Lower leg skin (tissue), 3 donors: ENCODE results near the gene GLS.

Experiments
- CTCF ChIP-seq, 3 donors: fragments of 450-650 bp; IDR thresholded peaks; one replicate each; pipeline ENCODE4 v1.5.1; 2016; ENCODE audit warnings: antibody characterized with exemption in 3 of 3, mild to moderate bottlenecking in 3 of 3, moderate library complexity in 2 of 3
- POLR2A ChIP-seq, 2 donors: fragments of 450-650 bp; IDR thresholded peaks; one replicate each; pipeline ENCODE4 v1.6.1; 2016 to 2017; ENCODE audit warnings: antibody characterized with exemption in 2 of 2, mild to moderate bottlenecking in 1 of 2, moderate library complexity in 1 of 2

GRCh38 chr2:190968522-190968921 lies 87.9 kb downstream of the GLS start:
- TF ChIP-seq CTCF (IDR thresholded peaks at IDR 0.05) = no peak
- TF ChIP-seq POLR2A (IDR thresholded peaks at IDR 0.05) = no peak
